GM21423 (cell line): ENCODE measurements around the gene CAMSAP3.
A peak's percentile ranks its signal among the peaks of the same experiment; 100 is the strongest.
"Not testable (repeated sequence)": the region's sequence is repeated elsewhere in the genome, so short reads cannot be mapped to it uniquely, and the experiment has no call there.

Experiments
- ATAC-seq: cut with Tn5 transposase; IDR thresholded peaks from one replicate; pipeline ENCODE4 v1.9.1; 2021; ENCODE audit warnings: mild to moderate bottlenecking, moderate library complexity; ENCODE audit not compliant: unreplicated experiment

The CAMSAP3 gene

GRCh38 chr19:7631577-7631976 is 35.9 kb downstream of the CAMSAP3 start:
- no peak for ATAC-seq

- no peak for ATAC-seq
Observed at GRCh38 chr19:7632340-7633203, 36.9 kb downstream of the CAMSAP3 start.

GRCh38 chr19:7633698-7634097 is 38.0 kb downstream of the CAMSAP3 start, which contains the start of gene PCP2:
Gene PCP2 (minus strand): TSS chr19:7633719. CDS start chr19:7633457, 262 bp downstream.
- no peak for ATAC-seq

- no peak for ATAC-seq
Observed at GRCh38 chr19:7635670-7636069, 40.0 kb downstream of the CAMSAP3 start.

GRCh38 chr19:7636317-7636690 is 40.6 kb downstream of the CAMSAP3 start:
- no peak for ATAC-seq

GRCh38 chr19:7636691-7637373 is 41.2 kb downstream of the CAMSAP3 start, which contains the start of gene STXBP2:
Gene STXBP2 (plus strand): TSS chr19:7637110. CDS start chr19:7637150, 40 bp downstream.
- ATAC-seq = peak; percentile 72

- ATAC-seq = peak; percentile 18
Observed at GRCh38 chr19:7637374-7638256, 42.0 kb downstream of the CAMSAP3 start.

GRCh38 chr19:7638802-7639465 is 43.3 kb downstream of the CAMSAP3 start:
- ATAC-seq = no peak

- ATAC-seq = no peak
Observed at GRCh38 chr19:7639863-7640348, 44.2 kb downstream of the CAMSAP3 start.

GRCh38 chr19:7640803-7641202 is 45.1 kb downstream of the CAMSAP3 start:
- ATAC-seq = no peak

GRCh38 chr19:7641290-7642276 is 45.9 kb downstream of the CAMSAP3 start:
- ATAC-seq = no peak

GRCh38 chr19:7642295-7643030 is 46.8 kb downstream of the CAMSAP3 start:
- no peak for ATAC-seq

- no peak for ATAC-seq
Observed at GRCh38 chr19:7643031-7643415, 47.4 kb downstream of the CAMSAP3 start.

- ATAC-seq = not testable (repeated sequence)
Observed at GRCh38 chr19:7643629-7644549, 48.2 kb downstream of the CAMSAP3 start.

- ATAC-seq = no peak
Observed at GRCh38 chr19:7644550-7644877, 48.9 kb downstream of the CAMSAP3 start.

GRCh38 chr19:7645163-7645562 is 49.5 kb downstream of the CAMSAP3 start:
- ATAC-seq = no peak

GRCh38 chr19:7645656-7646425 is 50.2 kb downstream of the CAMSAP3 start:
- no peak for ATAC-seq
